Ovary (tissue), 9 donors: ENCODE results near the gene TOMM70. TPM values are rescaled to one million over a fixed set of nuclear protein-coding genes. Genes with fewer than 3 reads are reported as not detected.

Experiments
- DNase-seq, 5 donors: peaks; one replicate each; pipeline ENCODE4 v3.0.0-alpha.2; 2019 to 2020
- H3K27ac ChIP-seq, 2 donors: fragments of 200-600 bp; one replicate each; pipeline versions ENCODE4 v1.5.1 to v1.8.0; 2019 to 2022
- H3K27me3 ChIP-seq: fragments of 200-600 bp; one replicate; pipeline ENCODE4 v1.8.0; 2022
- H3K36me3 ChIP-seq: fragments of 200-600 bp; sonication (generic); one replicate; pipeline ENCODE4 v1.5.1; 2019
- H3K4me1 ChIP-seq: one replicate; pipeline ENCODE4 v1.8.1; 2013; ENCODE audit warnings: mild to moderate bottlenecking, moderate library complexity; ENCODE audit not compliant: insufficient read depth
- H3K4me3 ChIP-seq: fragments of 200-600 bp; sonication (generic); one replicate; pipeline ENCODE4 v1.5.1; 2017
- H3K9me3 ChIP-seq, 2 donors: fragments of 200-600 bp in 1 of 2; sonication (generic) in 1 of 2; one replicate each; pipeline versions ENCODE4 v1.5.1 to v1.8.1; 2013 to 2019; ENCODE audit warnings: mild to moderate bottlenecking in 1 of 2, moderate library complexity in 1 of 2
- EP300 ChIP-seq: sonication (generic); formaldehyde crosslinking; IDR thresholded peaks from one replicate; pipeline ENCODE4 v1.6.1; 2017; ENCODE audit warnings: antibody characterized with exemption
- POLR2A ChIP-seq: fragments of 450-650 bp; IDR thresholded peaks from one replicate; pipeline ENCODE4 v1.6.1; 2017; ENCODE audit warnings: antibody characterized with exemption, mild to moderate bottlenecking, moderate library complexity
- WGBS, 3 donors: extraction: QIAGEN DNeasy Blood & Tissue Kit in 1 of 3; methylation state at CpG; one replicate each; pipeline versions ENCODE4 v1.1.5 to v1.1.7; 2013 to 2017; 5-methylcytosine and 5-hydroxymethylcytosine counted together
- intact Hi-C, 4 donors: fragments of 100-400 bp; cut with DNase I; formaldehyde crosslinking; loops; one replicate each; pipeline versions ENCODE4 v1.11.0 to v1.15.1; 2022 to 2023
- polyA plus RNA-seq, 2 donors: library from polyadenylated mRNA; stranded (reverse); fragments of 200-250 nt in 1 of 2; fragments of 350-450 nt in 1 of 2; fragmentation: Illumina TruSeq in 1 of 2; extraction: RNeasy Lipid Tissue Mini Kit (QIAGEN cat#74804) in 1 of 2; gene quantifications; one replicate each; pipeline ENCODE4 v1.2.3, GENCODE V29; 2013 to 2014
- total RNA-seq, 7 donors: library from RNA; depleted of rRNA in 2 of 7; stranded (reverse); fragments of >200 nt in 2 of 7; fragmentation: NEBNext Ultra II Directional in 3 of 7; extraction: Animal tissue kit (Norgen Biotek cat#: 25700) in 3 of 7; gene quantifications; one replicate each; pipeline versions ENCODE4 v1.1.0 to v1.2.4, GENCODE V29; 2016 to 2023
- TF ChIP-seq, protein P1 (sequence below), 3 donors: fragments of 450-650 bp in 2 of 3; fragments of 200-600 bp in 1 of 3; IDR thresholded peaks; one replicate each; pipeline versions ENCODE4 v1.5.1 to v1.8.0; 2016 to 2022; ENCODE audit warnings: antibody characterized with exemption in 3 of 3, mild to moderate bottlenecking in 1 of 3
- donor health status: DM: no; HTN: no; CAD: no; lungs with moderate emphysema.
- donor health status: DM: no; HTN: no; CAD: no.
- donor health status: Bipolar disorder and iron deficiency.
- donor health status: DM: yes; HTN: yes; CAD: no.
- donor health status: DM: no; HTN: no; CAD: no.
- donor health status: DM: yes; HTN: yes; CAD: no.

The TOMM70 gene
- total and polyA plus RNA-seq, 9 donors: 24.7 to 53.6 (median 37.3) TPM

- TF ChIP-seq, protein P1, sequence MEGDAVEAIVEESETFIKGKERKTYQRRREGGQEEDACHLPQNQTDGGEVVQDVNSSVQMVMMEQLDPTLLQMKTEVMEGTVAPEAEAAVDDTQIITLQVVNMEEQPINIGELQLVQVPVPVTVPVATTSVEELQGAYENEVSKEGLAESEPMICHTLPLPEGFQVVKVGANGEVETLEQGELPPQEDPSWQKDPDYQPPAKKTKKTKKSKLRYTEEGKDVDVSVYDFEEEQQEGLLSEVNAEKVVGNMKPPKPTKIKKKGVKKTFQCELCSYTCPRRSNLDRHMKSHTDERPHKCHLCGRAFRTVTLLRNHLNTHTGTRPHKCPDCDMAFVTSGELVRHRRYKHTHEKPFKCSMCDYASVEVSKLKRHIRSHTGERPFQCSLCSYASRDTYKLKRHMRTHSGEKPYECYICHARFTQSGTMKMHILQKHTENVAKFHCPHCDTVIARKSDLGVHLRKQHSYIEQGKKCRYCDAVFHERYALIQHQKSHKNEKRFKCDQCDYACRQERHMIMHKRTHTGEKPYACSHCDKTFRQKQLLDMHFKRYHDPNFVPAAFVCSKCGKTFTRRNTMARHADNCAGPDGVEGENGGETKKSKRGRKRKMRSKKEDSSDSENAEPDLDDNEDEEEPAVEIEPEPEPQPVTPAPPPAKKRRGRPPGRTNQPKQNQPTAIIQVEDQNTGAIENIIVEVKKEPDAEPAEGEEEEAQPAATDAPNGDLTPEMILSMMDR (IDR thresholded peaks at IDR 0.05): no peak
- TF ChIP-seq POLR2A: no peak
- no peak for TF ChIP-seq EP300
- Histone ChIP-seq H3K27me3 (no peaks in the 10 kb centered on the region), H3K36me3 (no peaks in the 10 kb centered on the region), H3K27ac (no peak overlapping the region), H3K4me1 (peaks cover 3% of the 10 kb centered on the region), H3K9me3 (no peaks in the 10 kb centered on the region), H3K4me3 (no peak overlapping the region)
- intact Hi-C loops: no loop called here
- 80 to 94% (median 86%) methylated on average over 8 of the region's 8 CpGs for WGBS, 3 donors
- DNase-seq: no peak
These were observed 16.0 kb downstream of the TOMM70 start for GRCh38 chr3:100384733-100385525.

- Histone ChIP-seq H3K4me3 (no peak overlapping the region), H3K4me1 (no peaks in the 10 kb centered on the region), H3K9me3 (no peaks in the 10 kb centered on the region), H3K27ac (no peak overlapping the region), H3K27me3 (no peaks in the 10 kb centered on the region), H3K36me3 (no peaks in the 10 kb centered on the region)
- 90 to 99% (median 96%) methylated on average over 4 of the region's 4 CpGs for WGBS, 3 donors
- TF ChIP-seq POLR2A (no peak), EP300 (no peak)
- TF ChIP-seq, protein P1 (IDR thresholded peaks at IDR 0.05): no peak
- DNase-seq: no peak
- intact Hi-C loops: no loop called here
These were observed 24.6 kb downstream of the TOMM70 start for GRCh38 chr3:100376301-100376700.

- no peaks in the 10 kb centered on the region for H3K27me3 ChIP-seq
- DNase-seq: no peak
- no peaks in the 10 kb centered on the region for H3K4me1 ChIP-seq
- H3K9me3 ChIP-seq: no peaks in the 10 kb centered on the region
- intact Hi-C loops: no loop called here
- no peaks in the 10 kb centered on the region for H3K36me3 ChIP-seq
- no peak overlapping the region for H3K4me3 ChIP-seq
- no peak overlapping the region for H3K27ac ChIP-seq
- TF ChIP-seq, protein P1 (IDR thresholded peaks at IDR 0.05): no peak
- TF ChIP-seq POLR2A: no peak
These were observed 26.4 kb downstream of the TOMM70 start for GRCh38 chr3:100374521-100374920.

- H3K27me3 ChIP-seq: no peaks in the 10 kb centered on the region
- H3K4me1 ChIP-seq: no peaks in the 10 kb centered on the region
- H3K27ac ChIP-seq: no peak overlapping the region
- no peak for TF ChIP-seq POLR2A
- no peak for TF ChIP-seq EP300
- TF ChIP-seq, protein P1 (IDR thresholded peaks at IDR 0.05): no peak
- WGBS, 3 donors: 86 to 97% (median 96%) methylated on average over 1 of the region's 1 CpG
- no peaks in the 10 kb centered on the region for H3K9me3 ChIP-seq
- DNase-seq: no peak
- H3K36me3 ChIP-seq: no peaks in the 10 kb centered on the region
- intact Hi-C loops: no loop called here
- no peak overlapping the region for H3K4me3 ChIP-seq
These were observed 30.1 kb downstream of the TOMM70 start for GRCh38 chr3:100370756-100371155.
